NCI-H146 treated with DMSO at 0.1 percent for 48 hours (cell line): ENCODE data around the gene AMPD3.
"Not testable (repeated sequence)": the region's sequence is repeated elsewhere in the genome, so short reads cannot be mapped to it uniquely, and the experiment has no call there.

Experiments
- DNase-seq: peaks from one replicate; lab custom pipeline; 2025; ENCODE audit not compliant: unreplicated experiment; lab: John Stamatoyannopoulos, UW

The AMPD3 gene

DNA sequence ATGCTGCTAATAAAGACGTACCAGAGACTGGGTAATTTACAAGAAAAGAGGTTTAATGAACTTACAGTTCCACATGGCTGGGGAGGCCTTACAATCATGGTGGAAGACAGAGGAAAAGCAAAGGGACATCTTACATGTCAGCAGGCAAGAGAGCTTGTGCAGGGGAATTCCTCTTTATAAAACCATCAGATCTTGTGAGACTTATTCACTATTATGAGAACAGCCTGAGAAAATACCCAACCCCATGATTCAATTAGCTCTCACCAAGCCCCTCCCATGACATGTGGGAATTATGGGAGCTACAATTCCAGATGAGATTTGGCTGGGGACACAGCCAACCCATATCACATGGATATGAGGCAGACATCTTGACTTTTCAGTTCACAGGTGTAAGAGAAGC lies 18.4 kb upstream of the AMPD3 start:
- not testable (repeated sequence) for DNase-seq

DNA sequence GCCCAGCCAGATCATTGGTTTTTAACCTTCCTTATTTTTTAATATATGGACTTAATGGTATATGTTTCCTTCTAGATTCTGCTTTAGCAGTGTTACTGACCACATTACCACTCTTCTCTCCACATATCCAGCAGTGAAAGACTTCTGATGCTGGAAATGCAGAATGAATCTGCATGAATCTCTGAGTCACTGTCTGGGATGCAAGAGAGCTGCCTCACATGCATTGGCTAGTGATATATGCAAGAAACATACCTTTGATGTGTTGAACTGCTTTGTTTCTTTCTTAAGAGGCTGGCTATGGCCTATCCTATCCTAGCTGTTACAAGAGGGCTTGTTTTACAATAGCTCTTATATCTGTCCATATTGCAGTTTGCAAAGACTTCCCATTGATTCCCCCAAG lies 16.6 kb upstream of the AMPD3 start:
- no peak for DNase-seq

DNA sequence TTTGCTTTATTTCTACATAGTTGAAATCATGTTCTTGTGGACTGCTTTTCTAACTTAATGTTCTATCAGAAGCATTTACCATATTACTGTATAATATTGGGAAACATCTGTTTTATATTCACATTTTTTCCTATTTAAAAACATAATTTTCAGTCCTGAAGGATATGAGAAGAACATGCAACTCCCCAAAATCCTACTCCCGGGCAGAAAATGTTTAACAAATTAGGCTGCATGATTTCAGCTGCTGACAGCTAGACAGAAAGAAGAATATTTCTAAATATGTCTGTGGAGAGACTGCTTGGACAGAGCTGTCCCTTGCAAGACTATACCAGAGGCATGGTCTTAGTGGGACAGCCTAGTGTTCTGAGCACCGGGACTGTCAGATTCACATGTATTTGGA lies 15.7 kb upstream of the AMPD3 start:
- no peak for DNase-seq

DNA sequence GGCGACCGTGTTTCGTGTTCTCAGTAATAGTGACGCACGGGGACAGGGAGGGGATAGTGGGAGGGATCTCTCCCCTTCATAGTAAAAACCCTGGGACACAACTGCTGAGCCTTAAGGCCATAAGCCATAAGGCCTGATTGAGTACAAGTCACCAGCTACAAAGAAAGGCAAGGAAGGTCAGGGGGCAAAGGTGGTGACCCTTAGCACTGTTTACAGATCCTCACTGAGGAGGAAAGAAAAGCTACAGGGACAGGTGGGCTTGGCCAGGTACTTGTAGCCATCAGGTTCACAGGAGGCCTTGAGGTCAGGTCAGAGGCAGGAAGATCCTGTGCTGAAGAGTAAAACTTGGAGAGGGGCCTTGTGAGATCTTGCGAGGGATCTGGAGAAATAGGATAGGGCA lies 15.1 kb upstream of the AMPD3 start:
- DNase-seq: no peak

DNA sequence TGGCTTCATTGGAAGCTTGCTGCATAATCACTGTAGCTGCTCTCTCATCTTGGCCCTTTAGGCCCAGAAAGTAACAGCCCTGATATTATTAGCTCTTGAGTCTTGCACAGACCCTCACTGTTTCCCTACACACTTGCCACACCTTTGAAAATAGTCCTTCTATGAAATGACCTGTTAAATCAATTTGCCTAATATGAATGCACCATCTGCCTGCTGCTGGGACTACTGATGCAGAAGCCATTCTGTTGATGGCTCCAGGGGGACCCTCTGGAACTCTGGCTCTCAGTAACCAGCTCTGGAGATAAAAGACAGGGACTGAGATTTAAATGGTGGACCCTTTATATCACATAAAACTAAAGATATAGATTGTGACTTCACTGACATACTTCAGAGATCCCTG lies 14.7 kb upstream of the AMPD3 start:
- no peak for DNase-seq

DNA sequence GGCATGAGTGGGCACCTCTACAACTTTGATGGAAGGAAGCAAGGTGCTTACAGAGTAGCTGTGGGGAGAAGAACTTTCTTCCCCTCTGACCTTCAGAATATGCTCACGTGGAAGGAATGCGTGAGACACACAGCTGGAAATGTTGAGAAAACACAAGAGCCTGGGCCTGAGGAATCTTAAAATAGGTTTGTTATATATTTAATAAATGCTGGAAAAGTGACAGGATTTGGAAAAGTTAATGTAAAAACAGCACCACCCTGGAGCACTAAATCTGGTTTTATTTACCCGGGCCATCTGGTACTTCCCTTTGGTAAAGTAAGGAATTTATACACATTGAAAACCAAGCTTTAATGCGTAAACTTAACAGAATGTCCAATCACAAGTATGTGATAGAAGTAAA lies 14.0 kb upstream of the AMPD3 start:
- DNase-seq: no peak

DNA sequence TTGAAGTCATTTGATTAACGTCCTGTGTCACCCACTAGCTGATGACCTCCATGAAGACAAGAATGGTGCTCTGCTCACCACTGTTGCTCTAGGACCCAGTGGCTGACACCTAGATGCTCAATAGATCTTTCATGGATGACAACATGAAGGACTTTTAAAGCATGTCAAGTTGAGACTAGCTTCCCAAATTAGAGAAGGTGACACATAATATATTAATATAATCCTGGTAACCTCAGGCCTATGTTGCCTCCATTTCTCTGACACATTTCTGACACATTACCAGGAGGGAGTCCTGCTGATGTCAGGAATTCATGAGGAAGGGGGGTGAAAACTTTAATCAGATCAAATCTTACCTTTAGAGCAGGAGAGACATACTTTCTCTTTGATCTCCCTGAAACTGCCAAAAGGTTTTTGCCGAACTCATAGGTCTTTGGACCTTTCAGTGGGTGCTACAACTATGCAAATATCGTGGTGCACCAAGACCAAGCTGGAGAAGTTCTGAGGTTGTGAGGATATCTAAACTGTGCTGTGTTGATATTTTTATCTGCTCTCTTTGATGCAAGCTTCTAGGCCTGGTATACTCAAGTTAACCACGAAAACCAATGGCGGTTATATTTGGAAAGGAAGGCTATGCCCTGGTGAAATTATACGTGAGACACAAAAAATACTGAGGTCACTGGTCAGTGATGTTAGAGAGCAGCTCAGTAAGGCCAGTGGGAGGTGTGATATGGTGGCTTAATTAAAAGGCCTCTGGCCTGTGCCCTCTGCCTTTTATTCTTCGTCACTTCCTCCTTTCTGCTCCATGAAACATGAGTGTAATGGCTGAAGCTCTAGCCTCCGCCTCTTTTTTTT lies 13.2 kb upstream of the AMPD3 start:
- DNase-seq: no peak

DNA sequence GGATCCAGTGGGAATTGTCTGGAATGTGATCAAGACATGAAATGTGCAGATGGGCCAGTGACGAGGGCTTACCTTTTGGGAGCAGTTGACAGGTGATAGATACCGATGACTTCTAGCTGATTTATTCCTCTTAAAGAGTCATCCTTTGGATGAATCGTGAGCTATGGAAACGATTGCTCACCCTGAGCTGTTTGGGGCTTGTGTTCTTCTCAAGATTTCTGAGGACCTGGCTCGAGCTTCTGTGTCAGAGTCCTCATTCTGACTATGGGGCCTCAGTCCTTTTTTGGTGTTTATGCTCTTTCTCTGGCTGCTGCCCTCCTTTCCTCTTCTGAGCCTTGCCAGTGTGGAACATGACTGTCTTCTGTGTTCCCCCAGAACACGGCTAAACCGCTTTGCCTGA lies 11.9 kb upstream of the AMPD3 start:
- DNase-seq: no peak

DNA sequence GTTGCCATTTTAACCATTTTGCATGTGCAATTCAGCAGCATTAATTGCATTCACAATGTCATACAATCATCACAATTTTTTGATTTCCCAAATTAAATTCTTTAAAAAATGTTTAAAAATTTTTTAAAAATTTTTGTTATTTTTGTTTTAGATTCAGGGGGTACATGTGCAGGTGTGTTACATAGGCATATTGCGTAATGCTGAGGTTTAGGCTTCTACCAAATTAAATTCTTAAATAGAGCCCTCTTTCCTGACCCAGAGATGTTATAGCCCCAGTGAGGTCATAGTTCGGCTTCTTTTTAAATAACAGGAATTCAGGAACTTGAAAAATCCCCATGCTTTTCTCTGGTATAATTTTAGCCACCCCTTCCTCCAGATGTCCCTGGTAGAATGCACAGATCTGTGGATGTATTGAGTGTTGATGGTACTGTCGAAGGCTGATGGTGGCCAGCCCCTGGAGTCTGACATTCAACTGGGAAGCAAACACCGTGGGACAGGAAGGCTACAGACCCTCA lies 11.3 kb upstream of the AMPD3 start:
- no peak for DNase-seq

DNA sequence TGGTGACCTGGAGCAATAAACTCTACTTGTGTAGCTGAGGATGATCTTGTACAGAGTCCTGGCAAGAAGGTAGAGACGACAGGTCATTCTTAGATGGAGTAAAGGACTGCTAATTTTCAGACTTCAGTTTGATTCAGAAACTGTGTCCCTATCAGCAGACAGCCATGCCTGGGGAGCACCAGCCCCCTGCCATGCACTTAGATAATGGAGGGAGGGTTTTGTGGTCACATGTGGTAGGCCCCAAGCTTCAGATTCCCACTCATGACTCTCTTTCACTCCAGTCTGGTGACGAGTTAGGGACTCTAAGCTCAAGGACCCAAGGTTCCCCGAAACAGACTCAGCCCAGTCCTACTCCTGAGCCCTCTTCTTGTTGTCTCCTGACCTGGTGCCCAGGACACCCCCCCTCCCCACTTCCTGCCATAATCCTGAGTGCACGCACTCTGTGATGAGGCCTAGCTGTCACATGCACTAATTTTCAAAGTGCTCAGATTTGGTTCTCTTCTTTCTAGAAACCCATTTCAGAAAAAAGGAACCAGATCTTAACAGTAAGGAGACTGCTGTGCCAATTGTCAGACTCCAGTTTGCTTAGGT lies 10.2 kb upstream of the AMPD3 start:
- DNase-seq: no peak

DNA sequence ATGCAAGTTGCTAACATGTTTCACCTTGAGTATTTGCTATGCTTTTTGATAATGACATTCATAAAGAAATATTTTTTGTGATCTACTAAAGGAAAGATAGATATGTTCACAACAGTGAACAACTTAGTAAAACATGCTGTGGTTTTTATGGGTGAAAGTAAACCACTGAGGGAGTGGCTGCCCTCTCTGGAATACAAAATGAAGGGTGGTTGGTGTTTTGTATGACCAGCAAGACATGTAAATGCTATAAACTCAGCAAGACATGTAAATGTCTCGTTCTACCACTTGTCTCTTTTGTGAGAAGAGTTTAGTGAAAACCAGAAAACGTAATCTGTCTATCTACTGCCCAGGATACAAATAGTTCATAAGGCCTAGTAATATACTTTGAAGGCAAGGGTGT lies 7.6 kb upstream of the AMPD3 start:
- no peak for DNase-seq

DNA sequence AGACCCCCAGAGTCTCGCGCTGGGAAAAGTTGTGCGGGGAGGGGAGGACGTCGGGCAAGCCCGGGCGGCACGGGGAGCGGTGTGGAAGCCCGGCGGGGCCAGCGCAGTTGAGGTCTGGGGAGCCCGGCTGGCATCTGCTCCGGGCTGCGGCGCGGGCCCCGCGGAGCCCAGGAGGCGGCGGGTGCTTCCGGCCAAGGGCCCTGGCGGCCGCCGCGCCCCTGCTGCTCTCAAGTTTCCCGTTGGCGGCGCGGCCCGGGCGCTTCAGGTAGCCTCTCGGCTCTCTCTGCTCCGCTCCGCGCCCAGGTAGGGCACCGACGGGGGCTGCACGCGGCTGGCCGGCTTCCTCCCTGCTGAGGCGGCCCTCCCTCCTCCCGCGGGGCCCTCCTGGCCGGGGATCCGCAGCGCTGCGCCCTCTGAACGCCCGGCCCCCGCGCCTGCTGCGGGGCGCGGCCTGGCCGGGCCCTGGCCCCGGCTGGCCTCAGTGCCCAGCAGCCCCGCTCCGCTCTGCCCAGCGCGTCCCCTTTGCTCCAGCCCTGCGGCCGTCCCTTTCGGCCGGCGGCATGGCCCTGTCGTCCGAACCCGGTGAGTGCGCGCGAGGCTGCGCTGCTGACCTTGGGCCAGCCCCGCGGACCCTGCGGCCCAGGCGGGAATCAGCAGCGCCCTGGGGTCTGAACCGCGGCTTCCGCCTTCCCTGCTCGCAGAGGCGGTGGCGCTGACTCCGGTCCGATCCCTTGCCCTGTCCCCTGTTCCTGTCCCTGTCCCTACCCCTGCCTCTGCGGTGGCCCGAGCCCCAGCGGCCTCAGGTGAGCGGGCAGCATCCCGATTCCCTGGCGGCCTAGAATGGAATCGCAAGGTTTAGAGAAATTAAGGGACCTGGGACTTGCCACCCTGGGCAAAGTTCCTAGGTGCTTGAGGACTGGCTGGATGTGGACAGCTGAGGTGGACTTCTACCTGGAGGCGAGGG lies 4.3 kb upstream of the AMPD3 start:
- no peak for DNase-seq

DNA sequence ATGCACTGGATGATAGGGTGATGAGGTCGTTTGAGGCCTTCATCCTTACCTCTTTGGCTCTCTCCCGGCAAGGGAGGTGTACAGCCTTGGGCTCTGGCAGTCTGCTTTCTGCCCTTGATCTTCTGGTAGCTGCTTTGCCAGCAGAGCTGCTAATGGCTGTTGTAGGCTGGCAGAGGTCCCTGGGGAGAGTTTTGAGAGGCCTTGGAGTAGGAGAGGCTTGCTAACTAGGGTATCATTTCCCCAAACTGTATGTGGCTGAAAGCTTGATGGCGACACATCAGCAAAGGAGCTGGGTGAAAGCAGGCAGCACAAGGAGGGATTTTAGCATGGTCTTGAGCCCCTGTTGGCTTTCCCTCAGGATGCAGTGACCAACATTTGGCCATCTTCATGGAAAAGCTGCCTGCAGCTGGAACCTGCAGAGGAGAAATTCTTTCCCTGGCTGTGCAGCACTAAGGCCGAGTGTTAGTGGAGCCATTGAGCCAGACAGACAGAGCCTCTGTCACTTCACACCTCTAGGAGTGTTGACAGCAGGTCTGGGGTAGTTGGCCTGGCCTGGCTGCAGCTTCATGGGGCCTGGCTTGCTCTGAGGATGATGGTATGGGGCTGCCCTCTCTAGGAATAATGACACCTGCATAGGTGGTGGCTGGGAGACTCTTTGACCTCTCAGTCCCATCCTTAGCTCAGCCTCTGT lies 3.5 kb upstream of the AMPD3 start:
- DNase-seq: no peak

DNA sequence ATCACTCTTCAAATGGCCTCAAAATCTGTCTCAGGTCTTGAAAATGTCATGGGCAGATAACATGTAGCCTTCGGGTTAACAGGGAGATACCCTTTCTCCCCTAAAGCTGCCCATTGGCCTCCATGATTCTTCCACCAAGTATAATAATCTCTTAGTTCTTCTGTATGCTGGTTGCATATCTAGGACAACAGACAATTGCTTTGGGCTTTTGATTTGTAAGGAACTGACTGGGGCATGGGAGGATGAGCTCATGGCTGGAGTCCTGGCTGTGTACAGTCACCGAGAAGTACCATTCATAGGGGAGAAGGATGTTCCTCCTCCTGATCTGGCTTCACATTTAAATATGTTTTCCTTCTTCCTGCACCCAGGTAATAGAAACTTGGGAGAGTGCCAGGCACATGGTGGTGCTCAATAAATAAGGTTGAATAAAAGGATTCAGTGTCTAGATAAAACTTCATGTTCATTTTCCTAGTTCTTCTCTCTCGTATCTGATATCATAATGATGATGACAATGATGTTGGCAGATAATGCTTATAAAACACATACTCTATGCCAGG lies 2.8 kb upstream of the AMPD3 start:
- peak; percentile 5 for DNase-seq

DNA sequence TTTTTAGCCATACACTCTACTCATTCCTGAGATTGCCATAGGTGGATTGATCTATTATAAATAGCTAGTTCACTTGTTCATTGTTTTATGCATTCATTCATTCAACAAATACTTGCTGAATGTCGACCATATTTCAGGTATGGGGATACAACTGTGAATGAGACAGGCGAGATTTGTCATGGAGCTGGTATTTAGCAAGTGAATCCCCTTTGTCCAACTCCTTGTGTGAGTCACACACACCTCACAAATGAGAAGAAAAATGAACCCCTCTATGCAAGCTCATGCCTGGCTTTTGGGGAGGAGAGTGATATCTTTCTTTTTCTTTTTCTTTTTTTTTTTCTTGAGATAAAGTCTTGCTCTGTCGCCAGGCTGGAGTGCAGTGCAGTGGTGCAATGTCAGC lies 1.8 kb upstream of the AMPD3 start:
- no peak for DNase-seq

DNA sequence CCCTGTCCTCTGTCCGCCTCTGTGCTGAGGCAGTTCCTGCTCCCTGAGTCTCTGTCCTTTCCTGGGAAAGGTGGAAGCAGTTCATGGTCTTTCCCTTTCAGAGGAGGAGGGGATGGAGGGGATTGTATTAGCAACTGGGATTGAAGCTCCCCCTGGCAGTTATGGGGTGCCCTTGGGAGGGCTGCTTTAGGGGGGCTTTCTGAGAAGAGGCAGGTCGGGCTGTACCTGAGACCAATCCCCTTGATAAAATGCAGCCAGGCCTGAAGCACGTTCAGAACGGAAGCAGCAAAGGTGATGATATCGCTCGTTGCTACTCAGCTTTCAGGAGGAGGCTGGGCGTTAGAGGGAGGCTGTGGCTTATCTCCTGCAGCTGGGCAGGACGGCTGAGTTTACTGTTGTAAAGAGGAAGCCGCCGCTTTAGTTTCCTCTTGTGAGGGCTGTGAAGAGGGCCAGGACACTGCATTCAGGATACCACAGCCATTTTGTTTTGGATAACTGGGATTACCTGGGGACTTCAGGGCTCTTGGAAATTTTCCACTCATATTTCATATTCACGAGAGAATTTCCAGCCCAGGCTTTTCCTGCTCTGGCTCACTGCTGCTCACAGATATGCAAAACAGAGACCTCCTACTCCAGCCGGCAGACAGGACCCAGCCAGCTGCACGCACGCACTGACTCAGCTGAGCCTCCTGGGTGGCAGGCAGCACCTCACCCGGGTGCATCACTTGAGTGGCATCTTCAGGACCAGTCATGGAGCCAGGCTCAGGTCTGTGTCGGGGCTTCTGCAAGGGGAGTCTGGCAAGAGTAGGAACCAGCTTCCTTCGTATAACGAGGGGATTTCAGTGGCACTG lies 798 bp downstream of the AMPD3 start:
- peak; percentile 69 for DNase-seq

DNA sequence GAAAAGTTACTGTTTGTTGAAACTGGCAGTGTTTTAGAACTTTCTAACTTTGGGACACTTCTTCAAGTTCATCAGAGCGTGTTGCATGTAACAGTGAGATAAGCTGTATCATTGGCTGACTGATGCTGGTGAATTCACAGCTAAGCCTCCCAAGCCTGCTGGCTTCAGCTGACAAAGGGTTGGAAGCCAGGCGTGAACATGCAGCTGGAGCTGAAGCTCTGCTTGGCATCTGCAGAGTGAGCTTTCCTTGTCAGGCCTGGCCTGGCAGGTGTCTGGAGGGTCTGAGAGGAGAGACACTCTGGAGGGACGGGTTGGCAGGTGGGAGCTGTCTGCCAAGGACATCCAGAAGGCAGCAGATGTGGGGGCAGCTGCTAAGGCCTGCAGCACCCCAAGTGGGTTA lies 1.5 kb downstream of the AMPD3 start:
- no peak for DNase-seq

DNA sequence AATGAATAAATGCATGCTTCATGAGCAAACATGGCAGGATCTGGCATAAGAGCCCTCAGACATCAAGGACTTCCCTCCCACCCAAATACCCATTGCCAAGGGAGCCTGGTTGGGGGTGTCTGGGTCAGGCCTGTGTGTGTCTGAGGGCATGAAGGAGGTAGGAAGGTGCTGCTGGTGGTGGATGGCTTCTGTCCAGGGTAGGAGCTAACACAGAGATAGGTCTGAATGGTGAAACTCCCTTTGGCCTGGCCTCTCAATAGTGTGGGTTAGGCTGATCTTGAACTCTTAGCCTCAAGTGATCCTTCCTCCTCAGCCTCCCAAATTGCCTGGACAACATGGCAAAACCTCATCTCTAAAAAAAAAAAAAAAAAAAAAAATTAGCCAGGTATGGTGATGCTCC lies 2.8 kb downstream of the AMPD3 start:
- no peak for DNase-seq

DNA sequence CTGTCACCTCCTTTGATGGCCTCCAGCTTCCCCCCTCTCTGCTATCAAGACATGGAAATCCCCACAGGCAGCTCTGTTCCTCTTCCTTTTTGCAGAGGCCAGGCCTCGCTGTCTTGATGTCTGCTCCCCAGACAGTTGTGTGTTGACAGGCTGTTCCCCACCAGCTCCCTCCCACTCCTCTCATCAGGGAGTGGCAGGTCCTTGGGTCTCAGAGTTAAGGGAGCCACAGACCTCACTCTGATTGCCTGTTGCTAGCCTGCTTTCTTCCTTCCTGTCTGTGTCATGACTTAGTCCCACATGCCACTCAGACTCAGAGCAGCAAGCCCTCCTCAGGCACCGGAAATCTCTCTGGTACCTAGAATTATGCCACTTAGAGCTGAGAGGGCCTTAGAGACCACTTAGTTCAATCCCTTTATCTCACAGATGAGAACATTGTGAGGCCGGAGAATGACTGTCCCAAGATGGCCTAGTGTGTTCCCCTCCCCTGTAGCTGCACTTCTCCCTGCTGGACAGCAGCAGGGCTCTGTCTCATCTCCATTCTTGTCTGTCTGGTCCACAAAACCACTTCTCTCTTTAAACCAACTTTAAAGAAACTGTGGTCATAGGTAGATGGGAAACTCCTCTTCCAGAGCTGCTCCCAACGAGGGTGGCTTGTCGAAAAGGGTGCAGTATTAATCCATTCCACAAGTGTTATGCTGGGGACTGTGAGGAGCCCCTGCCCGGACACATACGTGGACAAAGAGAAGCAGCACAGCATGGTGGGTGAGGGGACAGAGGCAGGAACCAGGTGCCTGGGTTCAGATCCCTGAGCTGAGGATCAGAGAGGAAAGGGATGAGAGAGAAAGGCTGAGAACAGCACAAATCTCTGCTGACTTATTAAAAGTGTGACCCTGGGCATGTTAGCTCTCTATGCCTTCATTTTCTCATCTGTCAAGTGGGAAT lies 4.2 kb downstream of the AMPD3 start:
- no peak for DNase-seq
